NCI-H128 (cell line): ENCODE measurements around the gene SRSF7.
"Not testable (repeated sequence)": the region's sequence is repeated elsewhere in the genome, so short reads cannot be mapped to it uniquely, and the experiment has no call there.

Source experiments
- DNase-seq: peaks from one replicate; lab custom pipeline; 2025; ENCODE audit not compliant: unreplicated experiment; lab: John Stamatoyannopoulos, UW

Gene SRSF7

GRCh38 chr2:38754506-38754905 lies 3.3 kb upstream of the SRSF7 start:
- DNase-seq: no peak

GRCh38 chr2:38754049-38754448 lies 2.9 kb upstream of the SRSF7 start:
- DNase-seq: no peak

- no peak for DNase-seq
Measured at GRCh38 chr2:38751596-38752410, 642 bp upstream of the SRSF7 start.

GRCh38 chr2:38750011-38750890 lies 910 bp downstream of the SRSF7 start:
- DNase-seq: no peak

GRCh38 chr2:38748943-38749804 lies 2.0 kb downstream of the SRSF7 start:
- no peak for DNase-seq

- no peak for DNase-seq
Measured at GRCh38 chr2:38748391-38748790, 2.8 kb downstream of the SRSF7 start.

GRCh38 chr2:38747819-38748218 lies 3.3 kb downstream of the SRSF7 start:
- no peak for DNase-seq

GRCh38 chr2:38747007-38747424 lies 4.1 kb downstream of the SRSF7 start:
- no peak for DNase-seq

GRCh38 chr2:38745267-38745666 lies 5.9 kb downstream of the SRSF7 start:
- no peak for DNase-seq

GRCh38 chr2:38744399-38744780 lies 6.8 kb downstream of the SRSF7 start:
- no peak for DNase-seq

GRCh38 chr2:38743672-38744398 lies 7.3 kb downstream of the SRSF7 start:
- no peak for DNase-seq

- no peak for DNase-seq
Measured at GRCh38 chr2:38742797-38743559, 8.2 kb downstream of the SRSF7 start.

GRCh38 chr2:38740851-38741731 lies 10.1 kb downstream of the SRSF7 start:
- no peak for DNase-seq

GRCh38 chr2:38739524-38739923 lies 11.6 kb downstream of the SRSF7 start:
- no peak for DNase-seq

GRCh38 chr2:38737925-38738324 lies 13.2 kb downstream of the SRSF7 start:
- no peak for DNase-seq

- not testable (repeated sequence) for DNase-seq
Measured at GRCh38 chr2:38737000-38737698, 14.0 kb downstream of the SRSF7 start.

- DNase-seq: no peak
Measured at GRCh38 chr2:38735999-38736320, 15.2 kb downstream of the SRSF7 start.

- no peak for DNase-seq
Measured at GRCh38 chr2:38734299-38735058, 16.7 kb downstream of the SRSF7 start.
